Neutrophil (primary cell): ENCODE results near the gene SEM1.
"Not testable (repeated sequence)": the region's sequence is repeated elsewhere in the genome, so short reads cannot be mapped to it uniquely, and the experiment has no call there.

Source experiments
- H3K27ac ChIP-seq: fragments of 200-600 bp; sonication (generic); 2 replicates; pipeline ENCODE4 v1.5.1; 2016; ENCODE audit warnings: mild to moderate bottlenecking, moderate library complexity
- H3K27me3 ChIP-seq: fragments of 200-600 bp; sonication (generic); 2 replicates; pipeline ENCODE4 v1.6.0; 2016; ENCODE audit warnings: mild to moderate bottlenecking
- H3K36me3 ChIP-seq: fragments of 200-600 bp; sonication (generic); 2 replicates; pipeline ENCODE4 v1.5.1; 2017
- H3K4me1 ChIP-seq, 2 experiments: fragments of 200-600 bp in 1 of 2; sonication (generic) in 1 of 2; 1 replicate in 1 of 2; 2 replicates in 1 of 2; pipeline versions ENCODE4 v1.5.1 to v1.6.1; 2013 to 2016; ENCODE audit warnings: low read depth in 1 of 2, low read length in 1 of 2, mild to moderate bottlenecking in 1 of 2, moderate library complexity in 1 of 2; ENCODE audit not compliant: control insufficient read depth in 1 of 2, insufficient read depth in 1 of 2
- H3K4me3 ChIP-seq, 2 experiments: fragments of 200-600 bp in 1 of 2; sonication (generic) in 1 of 2; 1 replicate in 1 of 2; 2 replicates in 1 of 2; pipeline ENCODE4 v1.5.1; 2013 to 2016; ENCODE audit warnings: low read depth in 1 of 2, low read length in 1 of 2, mild to moderate bottlenecking in 1 of 2, moderate library complexity in 1 of 2
- H3K9me3 ChIP-seq: fragments of 200-600 bp; sonication (generic); 2 replicates; pipeline ENCODE4 v1.5.1; 2016
- TF ChIP-seq, protein P1 (sequence below): fragments of 200-600 bp; sonication (generic); IDR thresholded peaks from 2 replicates; pipeline ENCODE4 v1.5.1; 2016; ENCODE audit warnings: antibody characterized with exemption

Gene SEM1

DNA sequence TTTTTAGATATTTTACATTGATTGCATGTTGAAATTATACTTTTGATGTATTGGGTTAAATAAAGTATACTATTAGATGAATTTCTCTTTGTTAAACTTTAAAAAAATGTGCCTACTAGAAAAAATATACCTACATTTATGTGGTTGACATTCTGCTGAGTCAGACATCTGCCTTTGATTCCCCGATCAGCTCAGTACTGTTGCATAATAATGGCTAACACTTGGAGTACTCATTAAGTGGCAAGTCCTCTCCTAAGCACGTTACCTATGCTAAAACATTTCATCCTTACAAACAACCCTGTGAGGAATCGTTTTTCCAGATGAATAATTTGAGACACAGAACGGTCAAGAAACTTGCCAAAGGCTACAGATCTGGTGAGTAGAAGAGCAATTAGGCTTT, 14.0 kb upstream of the SEM1 start:
- Histone ChIP-seq H3K27ac (no peak overlapping the region), H3K9me3 (no peaks in the 10 kb centered on the region), H3K4me3 (no peak overlapping the region), H3K4me1 (no peaks in the 10 kb centered on the region), H3K36me3 (no peaks in the 10 kb centered on the region), H3K27me3 (peaks cover 7% of the 10 kb centered on the region)
- TF ChIP-seq, protein P1, sequence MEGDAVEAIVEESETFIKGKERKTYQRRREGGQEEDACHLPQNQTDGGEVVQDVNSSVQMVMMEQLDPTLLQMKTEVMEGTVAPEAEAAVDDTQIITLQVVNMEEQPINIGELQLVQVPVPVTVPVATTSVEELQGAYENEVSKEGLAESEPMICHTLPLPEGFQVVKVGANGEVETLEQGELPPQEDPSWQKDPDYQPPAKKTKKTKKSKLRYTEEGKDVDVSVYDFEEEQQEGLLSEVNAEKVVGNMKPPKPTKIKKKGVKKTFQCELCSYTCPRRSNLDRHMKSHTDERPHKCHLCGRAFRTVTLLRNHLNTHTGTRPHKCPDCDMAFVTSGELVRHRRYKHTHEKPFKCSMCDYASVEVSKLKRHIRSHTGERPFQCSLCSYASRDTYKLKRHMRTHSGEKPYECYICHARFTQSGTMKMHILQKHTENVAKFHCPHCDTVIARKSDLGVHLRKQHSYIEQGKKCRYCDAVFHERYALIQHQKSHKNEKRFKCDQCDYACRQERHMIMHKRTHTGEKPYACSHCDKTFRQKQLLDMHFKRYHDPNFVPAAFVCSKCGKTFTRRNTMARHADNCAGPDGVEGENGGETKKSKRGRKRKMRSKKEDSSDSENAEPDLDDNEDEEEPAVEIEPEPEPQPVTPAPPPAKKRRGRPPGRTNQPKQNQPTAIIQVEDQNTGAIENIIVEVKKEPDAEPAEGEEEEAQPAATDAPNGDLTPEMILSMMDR, result no peak

DNA sequence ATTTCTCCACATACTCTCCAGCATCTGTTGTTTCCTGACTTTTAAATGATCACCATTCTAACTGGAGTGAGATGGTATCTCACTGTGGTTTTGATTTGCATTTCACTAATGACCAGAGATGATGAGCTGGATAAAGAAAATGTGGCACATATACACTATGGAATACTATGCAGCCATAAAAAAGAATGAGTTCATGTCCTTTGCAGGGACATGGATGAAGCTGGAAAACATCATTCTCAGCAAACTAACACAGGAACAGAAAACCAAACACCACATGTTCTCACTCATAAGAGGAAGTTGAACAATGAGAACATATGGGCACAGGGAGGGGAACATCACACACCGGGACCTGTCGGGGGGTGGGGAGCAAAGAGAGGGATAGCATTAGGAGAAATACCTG, 13.3 kb upstream of the SEM1 start:
- H3K4me3 ChIP-seq, H3K9me3 ChIP-seq, H3K27ac ChIP-seq, H3K4me1 ChIP-seq, H3K36me3 ChIP-seq: not testable (repeated sequence)
- peaks cover 13% of the 10 kb centered on the region for H3K27me3 ChIP-seq

DNA sequence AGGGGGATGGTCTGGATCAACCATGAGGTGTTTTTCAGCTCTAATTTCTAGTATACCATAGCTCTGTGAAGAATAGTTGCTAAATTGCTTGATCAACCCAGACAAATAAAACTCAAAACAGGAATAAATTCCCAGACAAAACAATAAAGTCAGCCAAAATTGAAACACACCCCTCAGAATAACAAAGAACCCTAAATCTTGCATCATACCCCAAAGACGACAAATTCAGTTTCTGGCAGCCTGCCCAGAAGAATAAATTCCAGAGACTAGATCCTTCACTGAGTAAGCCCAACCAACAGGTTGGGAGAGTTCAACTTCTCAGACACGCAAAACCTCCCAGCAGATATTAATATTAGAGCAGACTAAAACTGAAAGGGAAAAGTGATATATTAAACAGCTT, 11.2 kb upstream of the SEM1 start:
- H3K9me3 ChIP-seq, result no peaks in the 10 kb centered on the region
- no peaks in the 10 kb centered on the region for H3K36me3 ChIP-seq
- no peak overlapping the region for H3K4me3 ChIP-seq
- H3K27me3 ChIP-seq, result peaks cover 21% of the 10 kb centered on the region
- no peak overlapping the region for H3K27ac ChIP-seq
- TF ChIP-seq, protein P1, result no peak
- no peaks in the 10 kb centered on the region for H3K4me1 ChIP-seq

DNA sequence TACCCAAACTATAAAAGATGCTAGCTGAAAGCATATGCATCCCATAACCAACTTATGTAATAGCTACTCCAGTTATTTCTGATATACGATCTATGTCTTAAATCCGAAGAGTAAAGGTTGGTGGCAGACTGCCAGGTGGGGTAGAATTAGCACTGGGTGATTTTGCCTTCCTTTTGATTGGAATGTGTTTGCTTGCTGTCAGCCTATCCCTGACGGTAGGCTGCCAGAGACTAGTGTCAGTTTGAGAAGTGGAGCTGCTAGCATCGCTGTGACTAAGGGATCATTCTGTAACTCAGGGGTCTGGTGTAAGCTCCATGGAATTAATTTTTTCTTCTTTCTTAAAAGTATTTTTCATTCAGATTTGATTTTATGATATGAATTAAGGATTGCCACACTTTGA, 9.5 kb upstream of the SEM1 start:
- no peak overlapping the region for H3K27ac ChIP-seq
- TF ChIP-seq, protein P1, result no peak
- peaks cover 31% of the 10 kb centered on the region for H3K27me3 ChIP-seq
- H3K36me3 ChIP-seq, result no peaks in the 10 kb centered on the region
- no peaks in the 10 kb centered on the region for H3K9me3 ChIP-seq
- H3K4me3 ChIP-seq, result no peak overlapping the region
- no peaks in the 10 kb centered on the region for H3K4me1 ChIP-seq

DNA sequence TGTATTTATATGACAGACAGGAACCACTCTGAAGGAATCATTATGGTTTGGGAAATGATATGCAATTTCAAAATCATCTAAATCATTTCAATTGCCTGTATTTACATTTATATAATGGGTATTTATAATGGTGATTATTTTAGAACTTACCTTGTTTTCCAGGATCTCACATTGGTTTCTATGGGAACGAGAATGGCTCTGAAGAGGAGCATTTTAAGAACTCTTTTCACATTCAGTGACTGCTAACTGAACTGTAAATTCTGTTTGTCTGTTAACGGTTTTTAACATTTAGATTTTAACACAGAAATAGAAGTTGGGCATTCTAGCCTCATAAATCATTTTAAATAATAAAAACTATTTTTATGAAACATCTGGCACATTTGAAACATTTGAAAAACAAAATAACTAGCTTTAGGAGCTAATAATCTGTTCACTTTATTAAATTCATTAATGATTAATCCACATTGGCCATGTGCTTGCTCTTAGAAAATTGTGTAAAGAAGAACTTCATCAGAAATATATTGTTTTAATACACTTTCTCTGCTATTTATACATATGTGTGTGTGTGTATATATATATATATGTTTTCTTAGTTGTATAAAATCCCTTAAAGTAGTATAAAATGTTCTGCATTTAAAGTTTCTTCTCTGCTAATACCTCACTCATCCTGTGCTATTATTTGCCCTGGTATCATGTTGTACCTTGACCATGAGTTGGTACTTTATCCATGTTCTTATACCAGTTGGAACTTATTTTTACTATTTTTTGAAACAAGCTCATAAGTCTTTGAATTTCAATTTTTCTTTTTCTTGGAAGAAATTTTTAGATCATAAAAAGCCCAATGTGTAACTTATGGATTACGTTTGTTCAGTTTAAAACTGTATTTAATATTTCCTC, 8.7 kb upstream of the SEM1 start:
- Histone ChIP-seq H3K27me3 (peaks cover 31% of the 10 kb centered on the region), H3K27ac (no peak overlapping the region), H3K9me3 (peaks cover under 1% of the 10 kb centered on the region), H3K36me3 (no peaks in the 10 kb centered on the region), H3K4me3 (no peak overlapping the region), H3K4me1 (no peaks in the 10 kb centered on the region)
- TF ChIP-seq, protein P1, result no peak

DNA sequence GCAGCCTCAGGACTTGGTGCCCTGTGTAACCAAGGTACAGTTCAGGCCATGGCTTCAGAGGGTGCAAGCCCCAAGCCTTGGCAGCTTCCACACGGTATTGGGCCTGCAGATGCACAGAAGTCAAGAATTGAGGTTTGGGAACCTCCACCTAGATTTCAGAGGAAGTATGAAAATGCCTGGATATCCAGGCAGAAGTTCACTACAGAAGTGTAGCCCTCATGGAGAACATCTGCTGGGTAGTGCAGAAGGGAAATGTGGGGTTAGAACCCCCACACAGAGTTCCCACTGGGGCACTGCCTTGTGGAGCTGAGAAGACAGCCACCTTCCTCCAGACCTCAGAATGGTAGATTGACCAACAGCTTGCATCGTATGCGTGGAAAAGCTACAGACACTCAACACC, 3.4 kb upstream of the SEM1 start:
- no peaks in the 10 kb centered on the region for H3K36me3 ChIP-seq
- no peak overlapping the region for H3K4me3 ChIP-seq
- H3K4me1 ChIP-seq, result peaks cover 10 to 11% of the 10 kb centered on the region in 2 experiments
- peaks cover 38% of the 10 kb centered on the region for H3K27me3 ChIP-seq
- TF ChIP-seq, protein P1, result no peak
- H3K27ac ChIP-seq, result no peak overlapping the region
- peaks cover 6% of the 10 kb centered on the region for H3K9me3 ChIP-seq
